ENCODE measurements around the gene PPCDC. TPM values are rescaled to one million over a fixed set of nuclear protein-coding genes. Genes with fewer than 3 reads are reported as not detected.
"Not testable (repeated sequence)": the region's sequence is repeated elsewhere in the genome, so short reads cannot be mapped to it uniquely, and the experiment has no call there.

PPCDC gene
- total RNA-seq, 4 donors from 2014 or later: 11.6 to 14.7 (median 12.4) TPM

DNA sequence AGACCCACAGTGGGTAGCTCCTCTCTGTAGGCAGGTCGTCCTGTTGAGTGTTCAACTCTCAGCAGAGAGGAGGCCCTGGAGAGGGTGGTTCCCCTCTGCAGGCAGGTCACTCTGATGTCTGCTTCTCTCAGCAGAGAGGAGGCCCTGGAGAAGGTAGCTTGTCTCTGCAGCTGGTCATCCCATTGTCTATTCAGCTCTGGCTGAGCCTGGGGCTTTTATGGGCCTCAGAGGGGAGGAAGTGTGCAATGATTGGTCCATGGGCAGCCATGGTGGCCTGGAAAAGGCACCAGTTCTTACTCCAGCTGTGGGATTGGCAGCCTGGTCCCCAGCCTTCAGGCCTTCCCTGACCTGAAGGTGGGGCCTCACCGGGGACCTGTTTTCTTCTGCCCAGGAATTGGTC is 52.9 kb downstream of the PPCDC start:
- Histone ChIP-seq H3K9me3 (peaks cover 0 to 4% (median 0%) of the 10 kb centered on the region in 3 donors), H3K27me3 (no peaks in the 10 kb centered on the region), H3K36me3 (no peaks in the 10 kb centered on the region), H3K4me1 (no peaks in the 10 kb centered on the region), H3K27ac (no peak overlapping the region), H3K4me3 (no peak overlapping the region)
- WGBS, 2 donors: 80% methylated on average over 1 of the region's 2 CpGs; no CpG with 5 or more reads in 1 of the 2 donors
- no peak for TF ChIP-seq CTCF (IDR thresholded peaks at IDR 0.05)
- TF ChIP-seq POLR2A (IDR thresholded peaks at IDR 0.05): no peak
- intact Hi-C loops (cut with DNase I): no loop called here
- DNase-seq: no peak

DNA sequence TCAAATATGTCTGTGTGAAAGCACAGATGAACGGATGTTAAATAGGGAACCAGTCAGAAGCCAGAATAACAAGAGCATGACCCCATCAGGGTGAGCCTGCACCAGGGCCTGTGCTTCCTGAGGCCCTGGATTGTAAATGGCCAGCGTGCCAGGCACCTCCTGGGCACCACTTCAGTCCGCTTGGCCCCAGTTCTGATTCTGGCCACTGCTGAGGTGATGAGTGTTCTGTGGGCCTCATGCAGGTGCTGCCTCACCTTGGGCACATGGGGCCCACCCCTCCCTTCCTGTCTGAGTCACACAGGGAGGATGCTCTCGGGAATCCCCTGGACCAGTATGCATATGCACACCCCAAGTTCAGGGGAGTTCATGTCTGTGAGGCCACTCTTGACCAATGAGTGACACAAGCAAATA is 54.2 kb downstream of the PPCDC start:
- intact Hi-C loops (cut with DNase I); H3K27me3 ChIP-seq; H3K4me1 ChIP-seq; H3K4me3 ChIP-seq; H3K9me3 ChIP-seq; H3K27ac ChIP-seq; DNase-seq; H3K36me3 ChIP-seq: not testable (repeated sequence)
- 58 to 66% methylated on average over 4 of the region's 4 CpGs for WGBS, 2 donors

- Histone ChIP-seq H3K27me3 (no peaks in the 10 kb centered on the region), H3K36me3 (no peaks in the 10 kb centered on the region), H3K4me3 (no peak overlapping the region), H3K27ac (no peak overlapping the region), H3K4me1 (no peaks in the 10 kb centered on the region), H3K9me3 (peaks cover 0 to 5% (median 4%) of the 10 kb centered on the region in 3 donors)
- DNase-seq: no peak
- WGBS, 2 donors: 84 to 96% methylated on average over 5 to 8 of the region's 8 CpGs
- intact Hi-C loops (cut with DNase I): no loop called here
- TF ChIP-seq POLR2A (IDR thresholded peaks at IDR 0.05) (no peak), CTCF (IDR thresholded peaks at IDR 0.05) (no peak)
These were observed 57.8 kb downstream of the PPCDC start for GRCh38 chr15:75081150-75081549.

DNA sequence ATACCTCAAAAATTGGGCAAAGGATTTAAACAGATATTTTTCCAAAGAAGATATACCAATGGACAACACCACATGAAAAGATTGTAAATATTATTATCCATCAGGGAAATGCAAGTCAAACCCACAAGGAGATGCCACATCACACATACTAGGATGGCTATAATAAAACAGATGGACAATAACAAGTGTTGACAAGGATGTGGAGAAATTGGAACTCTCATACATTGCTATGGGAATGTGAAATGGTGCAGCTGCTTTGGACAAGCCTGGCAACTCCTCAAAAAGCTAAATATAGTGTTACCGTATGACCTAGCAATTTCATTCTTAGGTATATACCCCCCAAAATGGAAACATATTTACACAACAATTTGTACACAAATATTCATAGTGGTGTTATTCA is 59.3 kb downstream of the PPCDC start:
- peaks cover 0 to 5% (median 0%) of the 10 kb centered on the region in 3 donors for H3K9me3 ChIP-seq
- TF ChIP-seq POLR2A (IDR thresholded peaks at IDR 0.05): no peak
- TF ChIP-seq CTCF (IDR thresholded peaks at IDR 0.05): no peak
- 70 to 88% methylated on average over 1 of the region's 1 CpG for WGBS, 2 donors
- no peak overlapping the region for H3K27ac ChIP-seq
- intact Hi-C loops (cut with DNase I): no loop called here
- H3K36me3 ChIP-seq: no peaks in the 10 kb centered on the region
- no peaks in the 10 kb centered on the region for H3K4me1 ChIP-seq
- no peak overlapping the region for H3K4me3 ChIP-seq
- H3K27me3 ChIP-seq: no peaks in the 10 kb centered on the region
- DNase-seq: no peak

- H3K9me3 ChIP-seq; H3K27me3 ChIP-seq; intact Hi-C loops (cut with DNase I); H3K4me3 ChIP-seq; H3K4me1 ChIP-seq; H3K27ac ChIP-seq; H3K36me3 ChIP-seq; DNase-seq: not testable (repeated sequence)
- WGBS, 2 donors: 95 to 100% methylated on average over 3 of the region's 3 CpGs
These were observed 62.3 kb downstream of the PPCDC start for GRCh38 chr15:75085708-75086107.

DNA sequence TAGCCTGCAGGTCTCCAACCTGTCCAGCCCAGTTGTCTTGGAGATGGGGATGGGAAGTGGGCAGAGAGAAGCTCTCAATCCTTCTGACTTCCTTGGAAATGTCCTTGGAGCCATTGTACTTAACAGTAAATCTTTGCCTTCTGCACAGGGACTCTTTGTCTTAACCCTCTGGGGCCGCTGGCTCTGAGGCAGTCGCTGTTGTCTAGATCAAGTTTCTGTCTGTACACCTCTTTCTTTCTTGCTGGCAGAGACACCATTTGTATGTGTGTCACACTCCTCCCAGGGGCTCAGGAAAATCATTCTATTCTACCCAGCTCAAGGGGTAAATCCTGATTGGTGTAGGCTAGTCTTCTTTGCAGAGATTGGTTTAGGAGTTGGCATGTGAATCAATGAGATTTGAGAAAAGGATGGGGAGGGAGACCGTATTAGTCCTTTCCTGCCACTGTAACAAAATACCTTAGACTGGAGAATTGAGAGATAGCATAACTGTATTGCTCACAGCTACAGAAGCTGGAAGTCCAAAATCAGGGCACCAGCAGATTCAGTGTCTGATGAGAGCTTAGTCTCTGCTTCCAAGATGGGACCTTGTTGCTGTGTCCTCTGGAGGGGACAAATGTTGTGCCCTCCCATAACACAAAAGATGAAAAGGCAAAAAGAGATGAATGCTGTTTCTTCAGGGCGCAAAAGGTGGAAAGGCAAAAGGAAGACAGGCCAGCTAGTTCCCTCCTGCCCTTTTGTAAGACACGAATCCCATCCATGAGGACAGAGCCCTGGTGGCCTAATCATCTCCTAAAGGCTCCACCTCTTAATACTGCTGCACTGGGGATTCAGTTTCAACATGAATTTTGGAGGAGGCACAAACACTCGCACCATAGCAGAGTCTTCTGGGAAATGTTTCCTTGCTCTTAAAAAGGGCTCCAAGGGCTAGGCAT is 66.3 kb downstream of the PPCDC start:
- no peak overlapping the region for H3K4me3 ChIP-seq
- intact Hi-C loops (cut with DNase I): no loop called here
- peaks cover 0 to 5% (median 0%) of the 10 kb centered on the region in 3 donors for H3K9me3 ChIP-seq
- peak overlapping the region in 2 of 4 donors; percentile 18 to 53 for H3K27ac ChIP-seq
- DNase-seq: no peak
- WGBS, 2 donors: 79 to 81% methylated on average over 6 of the region's 6 CpGs
- no peaks in the 10 kb centered on the region for H3K36me3 ChIP-seq
- TF ChIP-seq CTCF (IDR thresholded peaks at IDR 0.05) (no peak), POLR2A (IDR thresholded peaks at IDR 0.05) (no peak)
- H3K4me1 ChIP-seq: peaks cover 0 to 7% (median 0%) of the 10 kb centered on the region in 3 donors
- H3K27me3 ChIP-seq: no peaks in the 10 kb centered on the region

Data from esophagus squamous epithelium (tissue), 5 donors.